Esophagus muscularis mucosa (tissue), 4 donors: Measurements from ENCODE around the gene OPRL1. TPM values are rescaled to one million over a fixed set of nuclear protein-coding genes. Genes with fewer than 3 reads are reported as not detected.

Source experiments
- DNase-seq: peaks from one replicate; pipeline ENCODE4 v3.0.0-alpha.2; 2017; ENCODE audit errors: extremely low spot score
- H3K27ac ChIP-seq, 4 donors: fragments of 200-600 bp; sonication (generic); replicated peaks in 1 of 4; 1 replicate in 3 of 4; 2 replicates in 1 of 4; pipeline ENCODE4 v1.5.1; 2016 to 2019; ENCODE audit warnings: mild to moderate bottlenecking in 1 of 4
- H3K27me3 ChIP-seq, 4 donors: fragments of 200-600 bp; sonication (generic); one replicate each; pipeline versions ENCODE4 v1.5.1 to v1.6.0; 2016 to 2019
- H3K36me3 ChIP-seq, 4 donors: fragments of 200-600 bp; sonication (generic); one replicate each; pipeline ENCODE4 v1.5.1; 2016 to 2019
- H3K4me1 ChIP-seq, 4 donors: fragments of 200-600 bp; sonication (generic); one replicate each; pipeline ENCODE4 v1.5.1; 2016 to 2019
- H3K4me3 ChIP-seq, 4 donors: fragments of 200-600 bp; sonication (generic); 1 replicate in 2 of 4; 2 replicates in 2 of 4; pipeline ENCODE4 v1.5.1; 2016 to 2019; ENCODE audit warnings: mild to moderate bottlenecking in 4 of 4, moderate library complexity in 1 of 4
- H3K9me3 ChIP-seq, 4 donors: fragments of 200-600 bp; sonication (generic); 1 replicate in 3 of 4; 2 replicates in 1 of 4; pipeline ENCODE4 v1.5.1; 2016 to 2019
- CTCF ChIP-seq, 3 experiments: fragments of 200-600 bp in 2 of 3; fragments of 450-650 bp in 1 of 3; sonication (generic) in 2 of 3; IDR thresholded peaks; one replicate each; pipeline ENCODE4 v1.5.1; 2017 to 2019; ENCODE audit warnings: antibody characterized with exemption in 3 of 3, mild to moderate bottlenecking in 2 of 3, moderate library complexity in 1 of 3
- EP300 ChIP-seq: sonication (generic); formaldehyde crosslinking; IDR thresholded peaks from one replicate; pipeline ENCODE4 v1.6.1; 2017; ENCODE audit warnings: antibody characterized with exemption
- POLR2A ChIP-seq: fragments of 450-650 bp; IDR thresholded peaks from one replicate; pipeline ENCODE4 v1.6.1; 2017; ENCODE audit warnings: antibody characterized with exemption, moderate library complexity, mild to moderate bottlenecking, low read depth
- POLR2AphosphoS5 ChIP-seq, 2 donors: sonication (generic); formaldehyde crosslinking; IDR thresholded peaks; one replicate each; pipeline ENCODE4 v1.6.1; 2017; ENCODE audit warnings: antibody characterized with exemption in 2 of 2
- WGBS: methylation state at CpG from one replicate; pipeline ENCODE4 v1.1.5; 2018; 5-methylcytosine and 5-hydroxymethylcytosine counted together
- intact Hi-C: fragments of 100-400 bp; cut with DNase I; formaldehyde crosslinking; loops from one replicate; pipeline ENCODE4 v1.15.1; 2023
- total RNA-seq, 4 donors: library from RNA; depleted of rRNA; stranded (reverse); fragments of >200 nt; gene quantifications; one replicate each; pipeline versions ENCODE4 v1.1.0 to v1.2.1, GENCODE V29; 2016

Gene OPRL1
- total RNA-seq, 4 donors from 2014 or later: 0.42 to 1.4 (median 0.87) TPM

DNA sequence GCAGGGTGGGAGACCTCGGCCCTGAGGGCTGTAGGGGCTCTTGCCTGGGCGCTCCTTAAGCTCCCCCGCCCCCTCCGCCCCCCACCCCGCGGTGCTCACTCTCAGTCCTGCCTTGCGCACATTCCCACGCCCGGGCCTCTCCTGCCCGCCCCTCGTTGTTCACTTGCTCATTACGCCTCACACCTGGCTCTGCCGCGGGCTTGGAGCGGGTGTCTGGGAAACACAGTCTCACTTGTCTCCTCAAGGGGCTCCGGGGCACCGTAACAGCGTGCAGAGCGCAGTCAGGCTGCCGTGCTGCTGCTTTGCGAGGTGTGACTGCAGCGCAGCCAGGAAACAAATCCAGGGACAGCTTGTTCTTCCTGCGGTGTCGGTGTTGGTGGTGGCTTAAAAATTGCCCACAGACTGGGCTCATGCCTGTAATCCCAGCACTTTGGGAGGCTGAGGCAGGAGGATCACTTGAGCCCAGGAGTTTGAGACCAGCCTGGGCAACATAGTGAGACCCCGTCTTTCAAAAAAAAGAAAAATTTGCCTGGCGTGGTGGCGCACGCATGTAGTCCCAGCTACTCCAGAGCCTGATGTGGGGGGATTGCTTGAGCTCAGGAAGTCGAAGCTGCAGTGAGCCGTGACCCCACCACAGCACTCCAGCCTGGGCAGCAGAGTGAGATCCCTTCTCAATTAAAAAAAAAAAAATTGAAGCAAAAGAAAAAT lies 22.9 kb downstream of the OPRL1 start:
- no peak overlapping the region for H3K27ac ChIP-seq
- no peak for TF ChIP-seq EP300
- TF ChIP-seq CTCF (IDR thresholded peaks at IDR 0.05): no peak
- no peak for TF ChIP-seq POLR2A
- TF ChIP-seq POLR2AphosphoS5 (IDR thresholded peaks at IDR 0.05): no peak
- peaks cover 0 to 6% (median 0%) of the 10 kb centered on the region in 4 donors for H3K36me3 ChIP-seq
- intact Hi-C loops: no loop called here
- DNase-seq: no peak
- peaks cover 9 to 15% (median 12%) of the 10 kb centered on the region in 4 donors for H3K4me1 ChIP-seq
- 29% methylated on average over 25 of the region's 30 CpGs for WGBS
- H3K27me3 ChIP-seq: peaks cover 0 to 87% (median 20%) of the 10 kb centered on the region in 4 donors
- no peaks in the 10 kb centered on the region for H3K9me3 ChIP-seq
- H3K4me3 ChIP-seq: peak overlapping the region in 2 of 4 donors; percentile 46 to 56

DNA sequence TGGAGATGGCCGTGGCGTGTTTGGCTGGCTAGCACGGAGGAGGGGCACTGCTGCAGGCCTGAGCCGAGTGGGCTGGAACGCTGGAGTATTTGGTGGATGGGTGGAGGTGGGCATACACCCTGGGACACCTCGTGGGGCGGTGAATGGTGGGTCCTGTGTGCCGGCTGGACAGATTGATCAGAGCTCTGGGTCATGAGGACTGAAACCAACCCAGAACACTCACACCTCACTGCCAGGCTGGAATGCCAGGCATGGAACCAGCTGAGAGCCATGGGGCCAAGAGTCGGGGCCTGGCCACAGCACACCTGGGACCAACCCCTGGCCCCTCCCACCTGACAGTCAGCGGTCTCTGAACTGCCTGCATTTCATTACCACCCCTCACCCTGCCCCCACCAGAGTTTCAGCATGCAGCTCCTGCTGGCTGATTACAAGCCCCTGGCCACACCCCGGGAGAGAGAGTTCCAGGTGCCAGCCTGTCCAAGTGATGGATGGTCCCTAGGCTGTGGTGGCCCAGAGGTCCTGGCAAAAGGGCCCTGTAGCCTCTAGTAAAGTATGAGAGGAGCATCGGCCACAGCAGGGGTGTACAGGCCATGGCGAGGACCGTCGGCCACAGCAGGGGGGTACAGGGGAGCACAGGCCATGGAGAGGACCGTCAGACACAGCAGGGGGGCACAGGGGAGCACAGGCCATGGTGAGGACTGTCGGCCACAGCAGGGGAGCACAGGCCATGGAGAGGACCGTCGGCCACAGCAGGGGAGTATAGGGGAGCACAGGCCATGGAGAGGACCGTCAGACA lies 24.2 kb downstream of the OPRL1 start:
- Histone ChIP-seq H3K9me3 (no peaks in the 10 kb centered on the region), H3K27me3 (peaks cover 0 to 85% (median 20%) of the 10 kb centered on the region in 4 donors), H3K36me3 (no peaks in the 10 kb centered on the region), H3K4me3 (no peak overlapping the region), H3K27ac (no peak overlapping the region), H3K4me1 (peaks cover 9 to 15% (median 12%) of the 10 kb centered on the region in 4 donors)
- DNase-seq: no peak
- TF ChIP-seq POLR2A: no peak
- TF ChIP-seq EP300: no peak
- TF ChIP-seq CTCF (IDR thresholded peaks at IDR 0.05): no peak
- intact Hi-C loops: no loop called here
- WGBS: 57% methylated on average over 12 of the region's 20 CpGs

DNA sequence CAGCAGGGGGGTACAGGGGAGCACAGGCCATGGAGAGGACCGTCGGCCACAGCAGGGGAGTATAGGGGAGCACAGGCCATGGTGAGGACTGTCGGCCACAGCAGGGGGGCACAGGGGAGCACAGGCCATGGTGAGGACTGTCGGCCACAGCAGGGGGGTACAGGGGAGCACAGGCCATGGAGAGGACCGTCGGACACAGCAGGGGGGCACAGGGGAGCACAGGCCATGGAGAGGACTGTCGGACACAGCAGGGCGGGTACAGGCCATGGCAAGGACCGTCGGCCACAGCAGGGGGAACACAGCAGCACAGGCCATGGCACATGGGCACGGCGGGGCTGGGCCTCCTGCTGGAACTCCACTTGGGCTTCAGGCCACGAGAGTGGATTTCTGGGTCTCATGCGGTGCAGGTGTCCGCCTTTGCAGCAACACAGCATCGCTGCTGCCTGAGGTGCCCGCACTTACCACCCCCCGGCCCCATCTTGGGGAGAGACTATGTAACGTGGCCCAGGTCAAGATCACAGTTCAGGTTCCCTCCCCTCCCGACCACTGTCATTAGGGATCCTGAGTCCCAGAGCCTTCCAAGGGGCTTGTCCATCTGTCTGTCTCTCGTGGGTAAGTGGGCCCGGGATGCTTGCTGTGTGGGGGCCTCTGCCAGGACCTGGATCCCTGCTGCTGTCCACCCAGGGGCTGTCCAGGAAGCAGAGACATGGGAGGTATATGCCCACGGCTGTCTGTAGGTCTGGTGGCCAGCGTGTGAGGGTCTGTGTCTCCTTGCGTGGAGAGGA lies 25.0 kb downstream of the OPRL1 start:
- TF ChIP-seq POLR2A (no peak), CTCF (IDR thresholded peaks at IDR 0.05) (no peak), POLR2AphosphoS5 (IDR thresholded peaks at IDR 0.05) (no peak), EP300 (no peak)
- H3K27me3 ChIP-seq: peaks cover 0 to 86% (median 20%) of the 10 kb centered on the region in 4 donors
- DNase-seq: no peak
- H3K4me3 ChIP-seq: no peak overlapping the region
- WGBS: 71% methylated on average over 14 of the region's 25 CpGs
- intact Hi-C loops: no loop called here
- H3K36me3 ChIP-seq: no peaks in the 10 kb centered on the region
- H3K4me1 ChIP-seq: peaks cover 9 to 15% (median 12%) of the 10 kb centered on the region in 4 donors
- no peak overlapping the region for H3K27ac ChIP-seq
- H3K9me3 ChIP-seq: no peaks in the 10 kb centered on the region

GRCh38 chr20:64105846-64106434 lies 26.1 kb downstream of the OPRL1 start:
- no peak overlapping the region for H3K27ac ChIP-seq
- TF ChIP-seq POLR2A (no peak), POLR2AphosphoS5 (IDR thresholded peaks at IDR 0.05) (no peak), EP300 (no peak), CTCF (IDR thresholded peaks at IDR 0.05) (no peak)
- H3K36me3 ChIP-seq: no peaks in the 10 kb centered on the region
- 94% methylated on average over 31 of the region's 39 CpGs for WGBS
- intact Hi-C loops: no loop called here
- no peak overlapping the region for H3K4me3 ChIP-seq
- H3K27me3 ChIP-seq: peaks cover 0 to 75% (median 18%) of the 10 kb centered on the region in 4 donors
- H3K4me1 ChIP-seq: peaks cover 9 to 15% (median 12%) of the 10 kb centered on the region in 4 donors
- H3K9me3 ChIP-seq: no peaks in the 10 kb centered on the region
- DNase-seq: no peak
